K562 (cell line): Measurements from ENCODE around the gene DNAJB1. TPM values are rescaled to one million over a fixed set of nuclear protein-coding genes. Genes with fewer than 3 reads are reported as not detected.
A peak's percentile ranks its signal among the peaks of the same experiment; 100 is the strongest.

Experiments
- ATAC-seq: fragments of 200-7000 bp; cut with Tn5 transposase; 3 replicates; pipeline ENCODE4 v1.9.1; 2020; ENCODE audit warnings: moderate library complexity
- BruUV-seq: library from RNA; stranded (reverse); fragments of 400-500 nt; replicated peaks from 2 replicates; lab custom pipeline; 2021; lab: Mats Ljungman, UMichigan
- CTCF ChIA-PET: fragments of 300-600 bp; formaldehyde crosslinking; extraction: SDS; loops from one replicate; lab custom pipeline; 2021; ENCODE audit warnings: low intra/inter-chr PET ratio; lab: Yijun Ruan, JAX
- POLR2A ChIA-PET: fragments of 300-600, 350-650 bp; sonication (Branson Sonifier 250); formaldehyde crosslinking; extraction: SDS; loops from one replicate; lab custom pipeline; 2021; ENCODE audit warnings: antibody characterized with exemption, inconsistent platforms; lab: Yijun Ruan, JAX
- DNase-seq, 4 experiments: peaks; one replicate each; pipeline versions ENCODE4 v3.0.0 to v3.0.0-alpha.2; 2011 to 2018; ENCODE audit warnings: low spot score in 3 of 4, mixed read lengths in 3 of 4; ENCODE audit errors: extremely low read depth in 1 of 4
- FAIRE-seq: peaks from 2 replicates; lab custom pipeline; 2011; peaks lifted over from hg19 to GRCh38; lab: Jason Lieb, UNC
- H2AFZ ChIP-seq: 2 replicates; pipeline ENCODE4 v1.6.0; 2011; ENCODE audit warnings: low read depth, low read length, control low read depth, inconsistent platforms
- H3K27ac ChIP-seq: fragments of 200-600 bp; 3 replicates; pipeline ENCODE4 v1.8.0; 2011; ENCODE audit warnings: low read depth, mild to moderate bottlenecking, control low read depth, inconsistent platforms, low read length, moderate library complexity, mixed read lengths; ENCODE audit errors: extremely low read depth
- H3K27me3 ChIP-seq, 2 experiments: fragments of 300-600 bp in 1 of 2; 2 replicates in 1 of 2; 3 replicates in 1 of 2; pipeline versions ENCODE4 v1.6.0 to v1.8.0; 2011; ENCODE audit warnings: inconsistent platforms in 2 of 2, low read length in 2 of 2, mild to moderate bottlenecking in 1 of 2, mixed read lengths in 1 of 2, moderate library complexity in 1 of 2; ENCODE audit not compliant: control insufficient read depth in 2 of 2, insufficient read depth in 2 of 2
- H3K36me3 ChIP-seq: fragments of 300-600 bp; 3 replicates; pipeline ENCODE4 v1.8.0; 2011; ENCODE audit warnings: mild to moderate bottlenecking, low read length, inconsistent platforms; ENCODE audit not compliant: control insufficient read depth, insufficient read depth
- H3K4me1 ChIP-seq, 2 experiments: fragments of 200-600 bp in 1 of 2; replicated peaks in 1 of 2; 2 replicates in 1 of 2; 3 replicates in 1 of 2; pipeline versions ENCODE4 v1.5.1 to v1.8.0; 2011; ENCODE audit warnings: inconsistent platforms in 2 of 2, low read length in 2 of 2, mild to moderate bottlenecking in 1 of 2, mixed read lengths in 1 of 2, moderate library complexity in 1 of 2; ENCODE audit not compliant: control insufficient read depth in 2 of 2, insufficient read depth in 2 of 2
- H3K4me2 ChIP-seq: 2 replicates; pipeline ENCODE4 v1.6.1; 2011; ENCODE audit warnings: low read length, control low read depth, inconsistent platforms, mixed read lengths; ENCODE audit not compliant: insufficient read depth
- H3K4me3 ChIP-seq: fragments of 200-600 bp; sonication (generic), shearing (Covaris generic); 2 replicates; pipeline ENCODE4 v1.5.1; 2016; ENCODE audit warnings: control low read depth, inconsistent platforms
- H3K79me2 ChIP-seq: fragments of 200-600 bp; 3 replicates; pipeline ENCODE4 v1.8.0; 2011; ENCODE audit warnings: low read length, inconsistent platforms; ENCODE audit not compliant: control insufficient read depth, insufficient read depth
- H3K9ac ChIP-seq, 2 experiments: 2 replicates each; pipeline versions ENCODE4 v1.6.0 to v1.6.1; 2011; ENCODE audit warnings: low read depth in 2 of 2, low read length in 2 of 2, control low read depth in 1 of 2, inconsistent platforms in 1 of 2, mild to moderate bottlenecking in 1 of 2, mixed read lengths in 1 of 2; ENCODE audit not compliant: insufficient read depth in 1 of 2
- H3K9me1 ChIP-seq: one replicate; pipeline ENCODE4 v1.6.0; 2011; ENCODE audit warnings: inconsistent platforms, mild to moderate bottlenecking, low read length, moderate library complexity; ENCODE audit not compliant: control insufficient read depth, insufficient read depth
- H3K9me3 ChIP-seq: replicated peaks from 2 replicates; pipeline ENCODE4 v1.5.1; 2011; ENCODE audit warnings: low read depth, low read length, inconsistent platforms; ENCODE audit not compliant: control insufficient read depth, insufficient read depth
- H4K20me1 ChIP-seq: replicated peaks from 2 replicates; pipeline ENCODE4 v1.6.1; 2011; ENCODE audit warnings: low read length, inconsistent platforms, mixed read lengths; ENCODE audit not compliant: control insufficient read depth, insufficient read depth
- HDAC1 ChIP-seq, 2 experiments: fragments of 450-650 bp; IDR thresholded peaks; 2 replicates each; pipeline ENCODE4 v1.6.1; 2016 to 2017; ENCODE audit warnings: inconsistent platforms in 1 of 2, mild to moderate bottlenecking in 1 of 2, moderate library complexity in 1 of 2
- ZFX ChIP-seq: sonication (generic); formaldehyde crosslinking; IDR thresholded peaks from 2 replicates; pipeline ENCODE4 v1.8.0; 2022; ENCODE audit warnings: mild to moderate bottlenecking, missing genetic modification reagents, moderate library complexity
- WGBS: fragments of 100-300 bp; shearing (Covaris generic); methylation state at CpG from one replicate; pipeline ENCODE4 v1.1.6; 2016; ENCODE audit warnings: low coverage, mixed read lengths; ENCODE audit not compliant: insufficient coverage; ENCODE audit errors: missing lambda C conversion rate; 5-methylcytosine and 5-hydroxymethylcytosine counted together
- in situ Hi-C: fragments of 300-500 bp; cut with MboI; formaldehyde crosslinking; loops from 4 replicates; pipeline ENCODE4 v1.15.0; 2018; ENCODE audit warnings: inconsistent platforms, mixed read lengths
- intact Hi-C: fragments of 100-400 bp; cut with micrococcal nuclease; formaldehyde crosslinking; loops from 2 replicates; pipeline ENCODE4 v1.14.2; 2022
- polyA plus RNA-seq, 8 experiments: library from polyadenylated mRNA; depleted of rRNA in 4 of 8; stranded (reverse) in 5 of 8; unstranded in 3 of 8; fragments of >200 nt; fragmentation: Nextera tagmentation in 2 of 8; fragmentation: Illumina TruSeq in 1 of 8; extraction: Ambion mirVana in 2 of 8; extraction: Trizol in 1 of 8; gene quantifications; 2 replicates each; pipeline versions ENCODE4 v1.2.1 to v1.2.3, GENCODE V29; 2011 to 2014; ENCODE audit warnings: inconsistent platforms in 1 of 8, missing spikeins in 1 of 8
- total RNA-seq, 7 experiments: library from RNA; depleted of rRNA in 6 of 7; stranded (reverse); fragments of >200 nt in 6 of 7; fragmentation: Illumina TruSeq in 2 of 7; extraction: Trizol in 2 of 7; gene quantifications; 2 replicates each; pipeline versions ENCODE4 v1.2.1 to v1.2.3, GENCODE V29; 2011 to 2021; ENCODE audit warnings: low replicate concordance in 1 of 7
- TF ChIP-seq, protein P1 (sequence below): sonication (generic); formaldehyde crosslinking; IDR thresholded peaks from 2 replicates; pipeline ENCODE4 v1.8.0; 2022; ENCODE audit warnings: missing genetic modification reagents, mild to moderate bottlenecking, moderate library complexity, borderline replicate concordance

Gene DNAJB1
- total and polyA plus RNA-seq, 9 of the 15 experiments (the other 6 are each of a cell fraction or from before 2014, with no cell fraction given): 13.2 to 113 (median 62.1) TPM

- peaks cover 38 to 40% of the 10 kb centered on the region in 2 experiments for H3K4me1 ChIP-seq
- H3K36me3 ChIP-seq: peaks cover 28% of the 10 kb centered on the region
- in situ Hi-C loops (no loop called here), intact Hi-C loops (loop anchor here (5.0 kb wide), 1 partner anchor 32 kb away; no protein-coding TSS in a partner anchor)
- H3K79me2 ChIP-seq: peaks cover 36% of the 10 kb centered on the region
- 77% methylated on average over 2 of the region's 2 CpGs for WGBS
- H3K9me1 ChIP-seq: no peaks in the 10 kb centered on the region
- peaks cover 26% of the 10 kb centered on the region for H4K20me1 ChIP-seq
- peak overlapping the region; percentile 61 to 65; a peak in 2 of 4 replicates for H3K9ac ChIP-seq
- H3K4me3 ChIP-seq: no peak overlapping the region
- H3K27me3 ChIP-seq: no peaks in the 10 kb centered on the region
- H2AFZ ChIP-seq: peak overlapping the region; percentile 69
- FAIRE-seq (no peak), ATAC-seq (no peak), DNase-seq (no peak)
- H3K9me3 ChIP-seq: no peaks in the 10 kb centered on the region
- ChIA-PET POLR2A (interaction anchor here (1.2 kb wide), 1 partner anchor 12 kb away, joined by 3 read pairs; no protein-coding TSS in a partner anchor), CTCF (no interaction called here)
- no TSS peak for BruUV-seq
- no peak overlapping the region; the same call in 1 of the 2 replicates for H3K4me2 ChIP-seq
- TF ChIP-seq ZFX (peak; percentile 33; the same call in 1 of the 2 replicates), HDAC1 (IDR thresholded peaks at IDR 0.05) (no peak)
- TF ChIP-seq, protein P1, sequence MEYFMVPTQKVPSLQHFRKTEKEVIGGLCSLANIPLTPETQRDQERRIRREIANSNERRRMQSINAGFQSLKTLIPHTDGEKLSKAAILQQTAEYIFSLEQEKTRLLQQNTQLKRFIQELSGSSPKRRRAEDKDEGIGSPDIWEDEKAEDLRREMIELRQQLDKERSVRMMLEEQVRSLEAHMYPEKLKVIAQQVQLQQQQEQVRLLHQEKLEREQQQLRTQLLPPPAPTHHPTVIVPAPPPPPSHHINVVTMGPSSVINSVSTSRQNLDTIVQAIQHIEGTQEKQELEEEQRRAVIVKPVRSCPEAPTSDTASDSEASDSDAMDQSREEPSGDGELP: 0 out of 2 replicates have a peak, but pooled peaks have one; percentile 5
- H3K27ac ChIP-seq: peak overlapping the region; percentile 85
These were observed 1.7 kb upstream of the DNAJB1 start for GRCh38 chr19:14519860-14520407.
